H7 (cell line): Measurements from ENCODE around the gene PPP1CB. TPM values are rescaled to one million over a fixed set of nuclear protein-coding genes. Genes with fewer than 3 reads are reported as not detected.

Experiments used
- DNase-seq: peaks from one replicate; pipeline ENCODE4 v3.0.0; 2012
- H3K27me3 ChIP-seq: 2 replicates; pipeline ENCODE4 v1.6.0; 2011; ENCODE audit warnings: mild to moderate bottlenecking, low read length; ENCODE audit not compliant: control insufficient read depth, insufficient read depth
- H3K36me3 ChIP-seq: replicated peaks from 2 replicates; pipeline ENCODE4 v1.5.1; 2011; ENCODE audit warnings: low read length; ENCODE audit not compliant: control insufficient read depth, insufficient read depth
- H3K4me3 ChIP-seq: 2 replicates; pipeline ENCODE4 v1.5.1; 2011; ENCODE audit warnings: low read depth, mild to moderate bottlenecking, control low read depth, low read length, moderate library complexity; ENCODE audit not compliant: insufficient read depth
- total RNA-seq: library from RNA; depleted of rRNA; stranded (reverse); fragments of >200 nt; shearing (Covaris generic); gene quantifications from 2 replicates; pipeline ENCODE4 v1.2.3, GENCODE V29; 2014; rRNA removed

PPP1CB gene
- total RNA-seq, 1 experiment from 2014 or later = 67.6 TPM

DNA sequence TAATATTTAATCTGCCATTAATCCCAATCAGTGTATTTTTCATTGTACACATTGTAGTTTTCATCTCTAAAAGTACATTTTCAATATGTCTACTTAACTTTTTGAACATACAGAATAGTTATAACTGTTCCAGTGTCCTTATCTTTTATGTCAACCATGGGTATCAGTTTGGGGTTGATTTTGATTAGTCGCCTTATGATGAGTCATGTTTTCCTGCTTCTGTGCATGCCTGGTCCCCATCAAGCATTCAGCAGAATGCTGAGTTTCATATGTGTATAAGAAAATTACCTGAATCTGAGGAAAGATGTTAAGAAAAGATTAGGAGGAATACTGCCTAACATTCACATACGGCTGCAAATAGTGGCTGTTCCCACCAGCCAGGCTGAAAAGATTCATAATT lies 76.8 kb downstream of the PPP1CB start:
- H3K36me3 ChIP-seq = no peaks in the 10 kb centered on the region
- DNase-seq = no peak
- H3K27me3 ChIP-seq = no peaks in the 10 kb centered on the region
- no peak overlapping the region for H3K4me3 ChIP-seq

DNA sequence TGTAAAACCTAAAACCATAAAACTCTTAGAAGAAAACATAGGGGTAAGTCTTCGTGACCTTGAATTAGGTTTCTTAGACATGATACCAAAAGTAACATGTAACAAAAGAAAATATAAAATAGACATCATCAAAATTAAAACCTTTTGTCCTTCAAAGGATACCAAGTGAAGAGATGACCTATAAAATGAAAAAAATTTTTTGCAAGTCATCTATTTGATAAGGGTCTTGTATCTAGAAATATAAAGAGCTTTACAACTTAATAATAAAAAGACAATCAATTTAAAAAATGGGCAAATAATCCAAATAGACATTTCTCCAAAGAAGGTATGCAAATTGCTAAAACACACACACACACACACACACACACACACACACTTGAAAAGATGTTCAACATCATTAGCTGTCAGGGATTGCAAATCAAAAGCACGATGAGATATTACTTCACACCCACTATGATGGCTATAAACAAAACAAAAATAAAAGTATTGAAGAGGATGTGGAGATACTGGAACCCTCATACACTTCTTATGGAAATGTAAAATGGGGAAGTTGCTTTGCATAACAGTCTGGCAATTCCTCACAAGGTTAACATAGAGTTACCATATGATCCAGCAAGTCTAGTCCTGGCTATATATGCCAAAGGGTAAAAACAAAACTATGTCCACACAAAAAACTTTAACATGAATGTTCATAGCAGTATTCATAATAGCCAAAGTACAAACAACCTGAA lies 82.3 kb downstream of the PPP1CB start:
- H3K27me3 ChIP-seq = no peaks in the 10 kb centered on the region
- DNase-seq = no peak
- H3K36me3 ChIP-seq = no peaks in the 10 kb centered on the region
- H3K4me3 ChIP-seq = no peak overlapping the region

DNA sequence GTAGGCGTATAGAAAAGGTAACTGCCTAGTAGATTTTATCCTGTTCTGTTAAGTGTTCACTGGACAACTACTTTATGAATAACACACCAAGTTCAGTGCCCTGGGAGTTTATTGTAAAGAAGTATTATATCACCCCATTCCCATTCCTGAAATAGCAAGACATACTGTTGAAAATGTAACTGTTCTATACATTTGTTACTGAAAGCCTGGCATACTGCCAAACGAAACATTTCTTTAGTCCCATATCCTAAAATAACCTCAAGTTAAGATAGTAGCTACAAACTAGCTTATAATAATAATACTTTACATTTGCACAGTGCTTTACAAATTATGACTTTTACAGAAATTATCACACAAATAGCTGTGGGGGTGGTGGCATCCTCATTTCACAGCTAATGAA lies 84.2 kb downstream of the PPP1CB start:
- Histone ChIP-seq H3K4me3 (no peak overlapping the region), H3K36me3 (no peaks in the 10 kb centered on the region), H3K27me3 (no peaks in the 10 kb centered on the region)
- no peak for DNase-seq

DNA sequence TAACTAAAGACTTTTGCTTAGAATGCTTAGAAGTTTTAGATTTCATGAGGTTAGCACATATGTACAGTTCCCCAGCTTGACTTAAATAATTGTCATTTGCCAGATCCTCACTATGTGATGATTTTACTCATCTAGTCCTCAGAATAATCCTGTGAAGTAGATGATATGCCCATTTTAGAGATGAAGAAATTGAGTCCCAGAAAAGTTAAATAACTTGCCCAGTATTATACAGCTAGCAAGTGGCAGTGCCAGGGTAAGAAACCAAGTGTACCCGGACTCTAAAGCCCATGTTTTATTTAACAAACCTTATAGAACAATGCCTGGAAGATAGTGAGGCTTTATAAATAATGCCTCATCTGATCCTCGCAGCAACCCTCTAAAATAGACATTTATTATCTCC lies 87.3 kb downstream of the PPP1CB start:
- no peaks in the 10 kb centered on the region for H3K27me3 ChIP-seq
- H3K4me3 ChIP-seq = no peak overlapping the region
- no peaks in the 10 kb centered on the region for H3K36me3 ChIP-seq
- no peak for DNase-seq

- Histone ChIP-seq H3K36me3 (no peaks in the 10 kb centered on the region), H3K4me3 (no peak overlapping the region), H3K27me3 (no peaks in the 10 kb centered on the region)
- no peak for DNase-seq
These were observed 90.4 kb downstream of the PPP1CB start for GRCh38 chr2:28842042-28842441.

Other genes starting within 250 kb of the PPP1CB start
- gene SPDYA, start 59.0 kb downstream of the PPP1CB start, total RNA-seq = 0.28 TPM in 1 of 2 replicates, not detected in the other
- gene TRMT61B, start 118.5 kb downstream of the PPP1CB start, total RNA-seq = 26.1 and 26.6 TPM in 2 replicates
- gene WDR43, start 142.8 kb downstream of the PPP1CB start, total RNA-seq = 101 and 106 TPM in 2 replicates
- 0.18 and 0.21 TPM in 2 replicates for gene TOGARAM2, start 229.5 kb downstream of the PPP1CB start, total RNA-seq